HG03354 (cell line): Measurements from ENCODE around the gene ADCYAP1R1.

ENCODE experiments used
- ATAC-seq: cut with Tn5 transposase; IDR thresholded peaks from one replicate; pipeline ENCODE4 v1.9.1; 2021; ENCODE audit warnings: mild to moderate bottlenecking; ENCODE audit not compliant: unreplicated experiment, poor library complexity, severe bottlenecking

The ADCYAP1R1 gene

GRCh38 chr7:31101544-31101943 is 49.4 kb downstream of the ADCYAP1R1 start:
- no peak for ATAC-seq

GRCh38 chr7:31102151-31102972 is 50.3 kb downstream of the ADCYAP1R1 start:
- no peak for ATAC-seq

GRCh38 chr7:31102973-31103850 is 51.1 kb downstream of the ADCYAP1R1 start:
- ATAC-seq, result no peak

- ATAC-seq, result no peak
Measured at GRCh38 chr7:31104361-31105255, 52.5 kb downstream of the ADCYAP1R1 start.

- ATAC-seq, result no peak
Measured at GRCh38 chr7:31105256-31105950, 53.3 kb downstream of the ADCYAP1R1 start.

GRCh38 chr7:31106303-31107105 is 54.4 kb downstream of the ADCYAP1R1 start:
- ATAC-seq, result no peak

GRCh38 chr7:31107106-31108090 is 55.3 kb downstream of the ADCYAP1R1 start:
- no peak for ATAC-seq

- no peak for ATAC-seq
Measured at GRCh38 chr7:31108097-31108657, 56.1 kb downstream of the ADCYAP1R1 start.

GRCh38 chr7:31109751-31110150 is 57.6 kb downstream of the ADCYAP1R1 start:
- no peak for ATAC-seq

GRCh38 chr7:31110331-31111108 is 58.4 kb downstream of the ADCYAP1R1 start:
- ATAC-seq, result no peak

GRCh38 chr7:31111109-31111451 is 59.0 kb downstream of the ADCYAP1R1 start:
- ATAC-seq, result no peak

- no peak for ATAC-seq
Measured at GRCh38 chr7:31113660-31114059, 61.6 kb downstream of the ADCYAP1R1 start.

GRCh38 chr7:31114593-31115343 is 62.7 kb downstream of the ADCYAP1R1 start:
- no peak for ATAC-seq

GRCh38 chr7:31116615-31117014 is 64.5 kb downstream of the ADCYAP1R1 start:
- no peak for ATAC-seq

- no peak for ATAC-seq
Measured at GRCh38 chr7:31119249-31119648, 67.1 kb downstream of the ADCYAP1R1 start.
